Jurkat, Clone E6-1 (cell line): Measurements from ENCODE around the gene ANKRD66.
"Not testable (repeated sequence)": the region's sequence is repeated elsewhere in the genome, so short reads cannot be mapped to it uniquely, and the experiment has no call there.

Source experiments
- DNase-seq: peaks from one replicate; pipeline ENCODE4 v3.0.0-alpha.2; 2011; ENCODE audit warnings: low read depth, low spot score
- H3K4me3 ChIP-seq: 2 replicates; pipeline ENCODE4 v1.5.1; 2011; ENCODE audit warnings: mild to moderate bottlenecking, low read length, control low read depth, moderate library complexity

Gene ANKRD66

DNA sequence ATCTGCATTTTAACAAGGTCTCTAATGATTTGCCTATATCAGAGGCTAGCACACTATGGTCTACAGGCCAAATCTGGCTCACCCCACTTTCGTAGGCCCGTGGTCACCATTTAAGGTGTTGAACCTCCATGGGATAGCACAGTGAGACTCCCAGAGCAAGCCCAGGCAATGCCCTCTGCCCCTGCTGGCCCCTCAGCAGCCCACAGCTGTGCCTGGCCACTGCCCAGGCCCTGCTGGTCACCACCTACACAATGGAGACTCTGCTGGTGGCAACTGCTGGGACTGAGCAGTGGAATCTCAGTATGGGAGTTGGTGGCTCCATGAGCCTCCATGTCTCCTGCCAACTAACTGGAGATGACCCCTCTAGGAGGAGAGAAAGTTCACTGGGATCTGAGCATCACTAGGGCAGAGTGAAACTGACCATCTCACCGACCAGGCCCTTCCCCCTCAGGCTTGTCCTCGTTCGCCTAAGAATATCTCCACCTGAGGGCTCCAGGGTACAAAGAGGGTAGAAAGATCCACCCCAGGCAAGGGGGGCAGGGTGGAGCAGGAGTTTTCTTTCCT lies 2.3 kb downstream of the ANKRD66 start:
- H3K4me3 ChIP-seq, result no peak overlapping the region
- no peak for DNase-seq

DNA sequence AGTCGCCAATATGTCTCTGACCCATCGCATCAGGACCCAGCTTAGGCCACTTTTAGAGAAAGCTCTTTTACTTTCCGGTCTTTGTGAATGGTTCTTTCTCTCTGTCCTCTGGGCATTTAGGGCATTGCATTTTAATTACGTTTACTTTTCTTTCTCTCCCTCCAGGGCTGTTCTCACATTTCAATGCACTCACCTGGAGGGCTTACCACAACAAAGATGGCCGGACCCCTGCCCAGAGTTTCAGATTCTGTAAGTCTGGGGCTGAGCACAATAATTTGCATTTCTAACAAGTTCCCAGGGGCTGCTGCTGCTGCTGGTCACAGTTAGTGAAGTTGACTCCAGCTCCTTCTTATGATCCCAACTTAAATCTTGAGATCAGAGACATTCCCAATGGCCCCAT lies 3.0 kb downstream of the ANKRD66 start:
- no peak for DNase-seq
- no peak overlapping the region for H3K4me3 ChIP-seq

DNA sequence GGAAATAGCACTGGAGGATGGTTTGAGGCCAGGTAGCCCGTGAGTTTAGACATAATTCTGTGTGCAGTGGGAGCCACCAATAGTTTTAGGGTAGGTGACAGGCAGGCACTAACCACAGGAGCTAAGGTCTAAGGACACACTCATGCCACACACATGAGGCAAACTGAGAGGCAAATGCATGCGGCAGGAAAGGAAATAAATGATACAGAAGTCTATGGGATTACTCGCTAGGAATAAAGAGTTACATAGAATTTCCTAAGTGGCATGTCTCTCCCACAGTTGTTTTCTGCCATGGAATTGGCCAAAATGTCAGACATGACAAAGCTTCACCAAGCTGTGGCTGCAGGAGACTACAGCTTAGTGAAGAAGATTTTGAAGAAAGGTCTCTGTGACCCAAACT lies 4.9 kb downstream of the ANKRD66 start:
- no peak for DNase-seq
- H3K4me3 ChIP-seq, result no peak overlapping the region

DNA sequence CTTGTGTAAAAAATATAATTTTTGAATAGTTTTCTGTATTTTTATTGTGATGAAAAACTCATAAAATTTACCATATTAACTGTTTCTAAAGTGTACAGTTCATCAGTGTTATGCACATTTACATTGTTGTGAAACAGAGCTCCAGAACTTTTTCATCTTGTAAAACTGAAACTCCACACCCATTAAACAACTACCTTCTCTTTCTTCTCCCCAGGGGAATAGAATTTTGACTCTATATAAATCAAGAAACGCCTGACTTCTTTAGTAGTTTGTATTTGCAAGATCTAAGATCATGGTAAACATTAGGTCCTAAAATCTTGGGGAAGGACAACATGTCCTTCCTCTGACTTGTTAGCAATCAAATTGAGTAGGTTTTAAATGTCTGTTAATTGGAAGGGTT lies 9.1 kb downstream of the ANKRD66 start:
- H3K4me3 ChIP-seq, result no peak overlapping the region
- no peak for DNase-seq

DNA sequence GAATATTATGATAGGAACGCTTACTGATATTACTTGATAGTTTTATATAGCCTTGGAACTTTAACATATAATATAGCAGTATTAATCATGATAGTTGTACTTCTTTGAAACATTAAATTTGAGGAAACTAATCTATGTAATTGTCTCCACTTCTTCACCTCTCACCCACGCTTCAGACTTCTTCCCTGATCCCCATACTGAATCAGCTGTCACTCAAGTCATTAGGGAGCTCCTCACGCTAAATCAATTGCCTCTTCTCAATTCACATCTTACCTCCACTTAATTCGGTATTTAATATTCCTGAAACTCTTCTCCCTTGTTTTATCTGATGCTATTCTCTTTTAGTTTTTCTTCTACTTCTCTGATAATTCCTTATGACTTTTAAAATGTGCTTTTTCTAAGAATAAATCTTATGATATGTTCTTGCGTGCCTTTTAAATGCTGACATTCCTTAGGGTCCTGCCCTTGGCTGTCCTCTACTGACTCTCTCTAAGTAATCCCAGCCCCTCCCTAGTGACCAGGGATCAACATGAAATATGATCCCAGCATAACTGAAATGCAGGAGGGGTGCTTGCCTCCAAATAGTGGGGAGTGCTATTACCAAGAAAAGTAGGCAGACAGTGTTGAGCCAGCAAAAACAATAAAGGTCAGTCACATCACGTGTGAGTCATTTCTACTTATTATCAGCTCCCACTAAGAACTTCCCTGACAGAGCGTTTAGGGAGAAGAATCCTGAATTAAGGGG lies 9.9 kb downstream of the ANKRD66 start:
- no peak for DNase-seq
- H3K4me3 ChIP-seq, result no peak overlapping the region

DNA sequence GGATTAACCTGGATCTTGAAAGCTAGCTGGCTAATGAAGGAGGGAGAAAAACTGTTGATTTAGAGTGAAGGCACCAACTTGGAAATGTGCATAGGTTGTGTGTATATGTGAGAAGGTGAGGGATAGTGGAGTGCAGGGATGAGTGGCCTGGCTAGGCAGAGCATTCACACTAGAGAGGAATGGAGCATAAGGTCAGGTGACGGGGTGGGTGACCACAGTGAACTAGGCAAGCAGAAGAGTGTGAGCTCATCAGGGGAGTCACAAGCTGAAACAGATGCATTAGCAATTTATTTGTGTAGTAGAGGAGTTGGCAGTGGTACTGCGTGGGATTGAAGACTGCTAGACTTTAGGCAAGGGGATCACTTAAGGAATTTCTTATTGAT lies 10.5 kb downstream of the ANKRD66 start:
- no peak overlapping the region for H3K4me3 ChIP-seq
- no peak for DNase-seq

DNA sequence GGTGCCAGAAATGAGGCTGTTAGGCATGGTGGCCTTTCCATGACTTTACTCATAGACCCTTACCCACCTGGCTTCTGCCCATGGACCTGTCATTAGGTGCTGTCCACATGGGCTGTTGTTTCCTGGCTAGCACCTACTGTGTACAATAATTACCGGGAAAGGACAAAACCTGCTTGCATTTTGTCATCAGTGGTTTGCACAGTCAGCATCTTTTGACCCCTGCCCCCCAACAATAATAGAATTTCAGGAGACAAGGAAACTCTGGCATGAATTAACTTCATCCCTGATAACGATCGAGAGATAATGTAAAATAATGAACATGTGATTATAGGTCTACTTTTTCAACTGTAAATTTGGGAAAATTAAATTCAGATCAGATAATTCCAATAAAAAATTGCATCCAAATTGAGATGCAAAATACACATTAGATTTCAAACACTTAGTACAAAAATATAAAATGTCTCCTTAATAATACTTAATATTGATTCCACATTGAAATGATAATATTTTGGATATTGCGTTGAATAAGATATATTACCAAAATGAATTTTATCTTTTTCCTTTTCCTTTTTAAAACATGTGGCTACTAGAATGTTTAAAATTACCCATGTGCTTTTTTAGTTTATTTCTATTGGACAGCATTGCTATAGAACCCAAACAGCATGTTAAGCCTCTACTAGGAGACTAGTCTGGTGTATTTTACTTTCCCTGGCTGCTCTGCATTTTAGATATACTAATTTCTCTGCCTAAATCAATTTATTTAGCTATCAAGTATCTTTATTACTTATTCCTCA lies 12.4 kb downstream of the ANKRD66 start:
- no peak overlapping the region for H3K4me3 ChIP-seq
- no peak for DNase-seq

DNA sequence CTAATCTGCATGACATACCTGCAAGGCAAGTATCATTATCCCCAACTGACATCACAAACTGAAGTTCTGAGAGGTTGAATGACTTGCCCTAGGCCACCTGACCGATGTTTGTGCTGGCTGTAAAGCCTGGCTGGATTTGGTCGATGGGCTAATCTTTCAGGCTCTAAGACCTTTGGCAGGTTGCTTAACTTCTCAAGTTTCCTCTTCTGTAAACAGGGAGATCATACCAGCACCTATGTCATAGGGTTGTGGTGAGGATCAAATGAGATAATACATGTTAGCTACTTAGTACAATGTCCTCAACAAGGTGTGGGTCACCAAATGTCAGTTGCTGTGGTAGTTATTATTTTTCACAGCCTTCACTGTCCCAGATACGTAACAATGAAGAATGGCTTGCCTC lies 14.2 kb downstream of the ANKRD66 start:
- no peak for DNase-seq
- no peak overlapping the region for H3K4me3 ChIP-seq

DNA sequence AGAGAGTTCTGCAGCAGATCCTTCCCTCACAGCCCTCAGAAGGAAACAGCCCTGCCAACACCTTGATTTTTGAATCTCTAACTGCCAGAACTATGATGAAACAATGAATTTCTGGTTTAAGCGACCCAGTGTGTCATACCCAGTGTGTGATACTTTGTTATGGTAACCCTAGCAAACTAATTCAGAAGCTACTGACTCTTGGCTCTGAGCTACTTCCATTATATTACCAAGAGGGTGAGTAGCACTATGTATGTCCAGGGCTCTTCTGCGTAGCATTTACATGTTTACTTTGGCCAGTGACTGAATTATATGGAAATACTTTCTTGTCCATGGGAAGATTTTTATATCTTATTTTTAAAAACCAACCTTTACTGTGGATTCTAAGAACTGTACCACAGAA lies 16.7 kb downstream of the ANKRD66 start:
- no peak overlapping the region for H3K4me3 ChIP-seq
- no peak for DNase-seq

DNA sequence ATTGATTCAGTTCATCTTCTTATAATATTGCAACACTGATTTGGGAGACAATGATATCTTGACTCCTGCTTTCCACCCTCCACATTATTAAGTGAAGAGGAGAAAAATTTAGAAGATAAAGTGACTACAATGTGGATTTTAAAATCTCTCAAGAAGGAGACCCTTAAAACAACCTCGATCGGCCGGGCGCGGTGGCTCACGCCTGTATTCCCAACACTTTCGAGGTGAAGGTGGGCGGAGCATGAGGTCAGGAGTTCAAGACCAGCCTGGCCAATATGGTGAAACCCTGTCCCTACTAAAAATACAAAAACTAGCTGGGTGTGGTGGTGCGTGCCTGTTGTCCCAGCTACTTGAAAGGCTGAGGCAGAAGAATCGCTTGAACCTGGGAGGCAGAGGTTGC lies 17.5 kb downstream of the ANKRD66 start:
- not testable (repeated sequence) for DNase-seq, H3K4me3 ChIP-seq

DNA sequence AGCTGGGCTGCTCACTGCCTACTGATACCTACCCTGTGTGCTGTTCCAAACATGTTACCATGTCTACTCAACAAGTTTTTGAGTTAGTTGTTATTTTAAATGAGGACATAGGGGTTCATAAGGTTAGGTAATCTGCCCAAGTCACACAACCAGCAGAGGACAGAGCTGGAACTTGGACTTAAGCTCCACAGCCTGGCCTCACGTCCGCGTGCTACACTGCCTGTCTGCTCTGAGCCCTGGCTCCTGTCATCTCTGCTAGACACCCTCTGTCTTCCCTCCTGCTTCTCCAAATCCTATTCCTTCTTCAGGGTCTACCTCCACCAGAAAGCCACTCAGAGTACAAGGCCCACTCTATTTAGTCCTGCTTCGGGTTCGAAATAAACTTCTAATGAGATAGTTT lies 18.2 kb downstream of the ANKRD66 start:
- no peak for DNase-seq

DNA sequence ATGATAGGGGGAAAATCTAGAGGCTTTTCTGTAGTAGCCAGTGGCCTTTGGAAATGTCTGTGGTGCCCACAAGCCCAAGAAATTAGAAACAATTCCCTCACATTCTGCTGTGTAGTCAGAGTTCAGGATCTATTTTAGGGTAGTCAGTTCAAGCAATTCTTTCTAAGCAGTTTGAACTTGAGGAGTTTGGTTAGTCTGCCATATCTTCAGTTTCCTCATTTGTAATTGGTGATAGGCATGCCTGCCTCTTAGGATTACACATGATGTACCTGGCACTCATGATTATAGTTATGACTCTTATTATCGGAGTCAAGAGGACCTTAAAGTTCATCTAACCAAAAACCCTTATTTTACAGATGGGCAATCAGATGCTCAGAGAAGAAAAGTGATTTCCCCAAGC lies 25.3 kb downstream of the ANKRD66 start:
- no peak for DNase-seq
- H3K4me3 ChIP-seq, result no peak overlapping the region

More for the DNA sequence above, 18.2 kb downstream of the ANKRD66 start:
- no peak overlapping the region for H3K4me3 ChIP-seq

DNA sequence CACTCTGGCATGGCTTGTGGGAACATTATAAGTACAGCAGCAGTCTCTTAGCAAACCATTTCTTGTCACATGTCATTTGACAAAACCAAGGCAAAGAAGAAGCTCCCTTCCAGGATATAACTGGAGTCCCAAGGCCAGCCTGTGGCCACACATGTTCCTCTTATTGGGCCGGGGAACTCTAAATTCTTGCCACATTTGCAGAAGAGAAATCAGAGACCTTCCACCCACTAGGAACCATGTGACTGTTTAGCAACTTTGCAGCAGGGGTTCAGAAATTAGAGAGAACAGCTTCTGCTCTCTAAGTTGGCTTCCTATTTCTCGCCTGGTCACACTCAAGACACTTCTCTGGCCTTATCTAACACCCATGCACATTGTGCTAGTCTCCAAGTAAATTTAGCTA lies 26.0 kb downstream of the ANKRD66 start:
- no peak for DNase-seq
- H3K4me3 ChIP-seq, result no peak overlapping the region

DNA sequence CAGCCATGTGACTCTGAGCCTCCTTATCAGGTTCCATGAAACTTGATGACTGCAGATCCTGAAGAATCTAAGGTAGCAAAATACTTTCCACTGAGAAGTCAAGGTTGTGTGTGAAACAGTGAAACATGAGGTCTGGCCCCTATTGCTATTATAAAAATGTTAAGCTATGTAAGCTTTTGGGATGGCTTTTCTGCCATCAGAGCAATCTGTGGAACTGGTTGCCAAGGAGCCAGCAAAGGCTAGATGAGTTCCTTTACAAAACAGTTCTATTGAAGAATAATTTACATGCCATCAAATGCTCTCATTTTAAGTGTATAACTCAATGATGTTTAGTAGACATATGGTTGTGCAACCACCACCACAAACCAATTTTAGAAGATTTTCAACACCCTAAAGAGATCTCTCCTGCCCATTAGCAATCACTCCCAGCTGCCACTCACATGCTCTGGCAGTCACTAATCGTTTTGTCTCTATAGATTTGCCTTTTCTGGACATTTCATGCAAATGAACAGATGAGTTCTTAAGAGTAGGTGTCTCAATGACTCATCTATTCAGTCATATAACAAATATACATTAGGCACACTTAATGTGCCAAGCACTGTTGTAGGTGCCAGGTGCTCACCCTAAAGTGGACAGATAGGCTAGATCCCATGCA lies 26.6 kb downstream of the ANKRD66 start:
- H3K4me3 ChIP-seq, result no peak overlapping the region
- DNase-seq, result no peak

DNA sequence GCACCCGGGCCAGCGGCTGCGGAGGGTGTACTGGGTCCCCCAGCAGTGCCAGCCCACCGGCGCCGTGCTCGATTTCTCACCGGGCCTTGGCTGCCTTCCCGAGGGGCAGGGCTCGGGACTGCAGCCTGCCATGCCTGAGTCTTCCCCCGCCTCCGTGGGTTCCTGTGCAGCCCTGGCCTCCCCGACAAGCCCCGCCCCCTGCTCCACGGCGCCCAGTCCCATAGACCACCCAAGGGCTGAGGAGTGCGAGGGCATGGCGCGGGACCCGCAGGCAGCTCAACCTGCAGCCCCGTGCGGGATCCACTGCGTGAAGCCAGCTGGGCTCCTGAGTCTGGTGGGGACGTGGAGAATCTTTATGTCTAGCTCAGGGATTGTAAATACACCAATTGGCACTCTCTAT lies 28.0 kb downstream of the ANKRD66 start:
- DNase-seq, H3K4me3 ChIP-seq: not testable (repeated sequence)

DNA sequence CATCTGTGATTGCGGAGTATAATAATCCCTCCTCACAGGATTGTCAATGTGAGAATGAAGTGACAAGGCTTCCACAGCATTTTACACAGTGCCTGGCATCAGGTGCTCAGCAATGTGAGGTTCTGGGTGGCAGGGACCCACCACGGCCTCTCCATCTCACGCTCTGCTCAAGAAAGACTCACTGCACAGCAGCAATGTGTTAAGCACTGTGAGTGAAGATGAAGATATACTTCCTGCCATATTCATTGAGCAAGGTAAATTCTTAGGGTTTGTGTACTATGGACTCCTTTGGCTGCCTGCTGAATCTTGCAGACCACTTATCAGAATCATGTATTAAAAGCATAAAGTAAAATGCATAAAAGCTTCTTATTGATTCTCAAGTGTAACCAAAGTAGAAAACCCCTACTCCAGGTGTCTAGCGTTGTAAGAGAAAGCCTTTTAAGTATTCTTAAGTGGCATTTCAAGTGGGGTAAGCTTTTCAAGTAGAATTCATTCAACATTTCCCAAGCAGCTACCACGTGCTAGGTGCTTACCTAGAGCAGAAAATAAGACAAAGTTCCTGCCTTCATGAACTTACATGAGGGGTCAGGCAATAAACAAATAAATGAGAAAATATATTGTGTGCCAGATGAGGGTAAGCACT lies 29.5 kb downstream of the ANKRD66 start:
- H3K4me3 ChIP-seq, result no peak overlapping the region
- DNase-seq, result no peak

DNA sequence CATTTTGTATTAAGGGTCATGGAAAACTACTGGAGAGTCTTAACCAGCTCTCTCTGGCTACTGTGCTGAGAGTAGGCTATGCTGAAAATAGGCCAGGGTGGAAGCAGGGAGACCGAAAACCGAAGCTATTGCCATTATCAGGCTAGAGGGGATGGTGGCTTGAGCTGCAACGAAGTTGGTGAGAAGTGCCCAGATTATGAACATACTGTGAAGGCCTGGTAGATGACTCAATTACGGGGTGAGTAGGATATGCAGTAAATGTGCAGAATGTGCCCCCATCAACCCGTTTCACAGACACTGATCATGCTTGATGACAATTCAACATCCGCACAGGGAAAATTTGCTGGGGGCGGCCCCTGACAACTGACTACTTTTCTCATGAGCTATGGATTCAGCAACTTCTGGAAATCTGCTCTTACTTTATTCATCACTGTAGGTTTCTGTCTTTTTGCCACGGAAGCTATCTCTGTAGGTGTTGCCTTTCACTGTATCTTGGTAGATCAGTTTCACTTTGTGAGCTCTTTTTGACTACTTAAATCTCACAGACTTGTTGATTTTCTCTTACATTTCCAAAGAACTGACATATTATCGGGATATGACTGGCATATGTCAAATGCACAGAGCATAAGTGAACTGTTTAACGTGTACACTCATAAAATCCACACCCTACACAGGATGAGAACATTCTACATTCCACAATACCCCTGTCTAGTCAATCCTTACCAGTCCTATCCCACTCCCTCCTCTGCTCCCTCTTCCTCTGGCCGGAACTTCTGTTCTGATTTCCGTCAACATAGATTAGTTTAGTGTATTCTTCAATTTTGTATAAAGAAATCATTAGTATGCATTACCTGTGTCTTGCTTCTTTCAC lies 31.0 kb downstream of the ANKRD66 start:
- no peak for DNase-seq
- H3K4me3 ChIP-seq, result no peak overlapping the region

DNA sequence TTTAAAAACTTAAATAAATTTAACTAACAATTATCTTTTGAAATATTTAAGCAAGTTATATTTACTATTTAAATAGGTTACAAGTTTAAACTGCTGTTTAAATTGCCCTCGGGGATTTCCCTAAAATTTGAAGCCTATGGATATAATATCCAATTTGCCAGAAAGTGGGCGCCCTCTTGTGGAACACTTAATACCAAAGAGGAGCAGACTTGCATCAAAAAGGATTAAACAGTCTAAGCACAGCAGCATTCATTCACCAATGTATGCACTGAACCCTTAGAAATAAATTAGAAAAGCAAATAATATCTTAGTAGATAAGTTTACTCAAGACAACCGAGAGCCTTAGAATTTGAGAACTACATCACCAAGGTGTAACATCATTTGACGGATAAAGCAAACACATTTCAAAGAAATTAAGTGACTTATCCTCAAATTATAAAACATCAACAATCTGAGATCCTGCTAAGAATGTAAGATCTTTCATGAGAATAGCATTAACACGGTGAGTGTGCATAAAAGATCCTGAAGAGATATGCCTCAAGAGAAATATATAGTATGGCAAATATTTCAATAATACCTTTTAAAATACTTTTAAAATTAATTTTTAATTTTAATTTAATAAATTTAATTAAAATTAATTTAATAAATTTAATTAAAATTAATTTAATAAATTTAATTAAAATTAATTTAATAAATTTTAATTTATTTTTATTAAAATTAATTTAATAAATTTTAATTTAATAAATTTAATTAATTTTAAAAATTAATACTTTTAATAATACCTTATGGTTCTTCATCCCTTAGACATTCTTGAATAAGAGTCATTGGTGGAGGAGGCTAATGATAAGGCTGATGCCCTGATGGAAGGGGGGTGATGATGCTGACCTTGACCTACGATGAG lies 35.0 kb downstream of the ANKRD66 start:
- peak; percentile 39 for DNase-seq
- H3K4me3 ChIP-seq, result no peak overlapping the region
